Mucosa of gallbladder (tissue), 1 donor: ENCODE data around the gene LTBR. TPM values are rescaled to one million over a fixed set of nuclear protein-coding genes. Genes with fewer than 3 reads are reported as not detected.
"Not testable (repeated sequence)": the region's sequence is repeated elsewhere in the genome, so short reads cannot be mapped to it uniquely, and the experiment has no call there.

Experiments used
- DNase-seq: peaks from one replicate; pipeline ENCODE4 v3.0.0-alpha.2; 2020; ENCODE audit warnings: low spot score
- total RNA-seq: library from RNA; stranded (reverse); gene quantifications from one replicate; pipeline ENCODE4 v1.2.1, GENCODE V29; 2021
- donor health status: DM: no; HTN: no; CAD: no.

The LTBR gene
- total RNA-seq, 1 donor from 2014 or later, result 180 TPM

GRCh38 chr12:6425590-6426531 is 41.9 kb downstream of the LTBR start:
- no peak for DNase-seq

- DNase-seq, result no peak
These were observed 43.1 kb downstream of the LTBR start for GRCh38 chr12:6426882-6427671.

GRCh38 chr12:6427796-6428195 is 43.8 kb downstream of the LTBR start:
- DNase-seq, result not testable (repeated sequence)

- DNase-seq, result no peak
These were observed 44.4 kb downstream of the LTBR start for GRCh38 chr12:6428326-6428725.

GRCh38 chr12:6430124-6430989 is 46.4 kb downstream of the LTBR start:
- peak; percentile 70 for DNase-seq

- DNase-seq, result no peak
These were observed 49.0 kb downstream of the LTBR start for GRCh38 chr12:6432991-6433390.

GRCh38 chr12:6434205-6435140 is 50.5 kb downstream of the LTBR start:
- DNase-seq, result no peak

GRCh38 chr12:6435961-6436715 is 52.2 kb downstream of the LTBR start:
- no peak for DNase-seq

GRCh38 chr12:6437586-6437985 is 53.6 kb downstream of the LTBR start:
- no peak for DNase-seq

GRCh38 chr12:6438345-6438744 is 54.4 kb downstream of the LTBR start:
- no peak for DNase-seq

GRCh38 chr12:6440391-6440790 is 56.4 kb downstream of the LTBR start:
- DNase-seq, result no peak

Other genes starting within 250 kb of the LTBR start
- 139 TPM for gene CD9, start 183.8 kb upstream of the LTBR start, total RNA-seq
- gene PLEKHG6, start 73.5 kb upstream of the LTBR start, total RNA-seq, result 64.9 TPM
- 155 TPM for gene TNFRSF1A, start 42.1 kb upstream of the LTBR start, total RNA-seq
- 52.7 TPM for gene SCNN1A, start 8.6 kb upstream of the LTBR start, total RNA-seq
- gene CD27, start 60.8 kb downstream of the LTBR start, total RNA-seq, result 3.8 TPM
- gene TAPBPL, start 67.9 kb downstream of the LTBR start, total RNA-seq, result 53.1 TPM
- 12.3 TPM for gene VAMP1, start 86.5 kb downstream of the LTBR start, total RNA-seq
- gene MRPL51, start 109.1 kb downstream of the LTBR start, total RNA-seq, result 134 TPM
- 36.6 TPM for gene NCAPD2, start 109.9 kb downstream of the LTBR start, total RNA-seq
- gene GAPDH, start 150.4 kb downstream of the LTBR start, total RNA-seq, result 2,392 TPM
- 14.2 TPM for gene IFFO1, start 171.9 kb downstream of the LTBR start, total RNA-seq
- gene NOP2, start 184.1 kb downstream of the LTBR start, total RNA-seq, result 19.2 TPM
- 220 TPM for gene CHD4, start 223.2 kb downstream of the LTBR start, total RNA-seq